Testis (tissue), 3 donors: Measurements from ENCODE around the gene PDE6B. TPM values are rescaled to one million over a fixed set of nuclear protein-coding genes. Genes with fewer than 3 reads are reported as not detected.

Experiments used
- DNase-seq: peaks from one replicate; pipeline ENCODE4 v3.0.0-alpha.2; 2019
- H3K27ac ChIP-seq, 2 donors: fragments of 200-600 bp; sonication (generic); one replicate each; pipeline ENCODE4 v1.5.1; 2019
- H3K27me3 ChIP-seq: fragments of 200-600 bp; sonication (generic); one replicate; pipeline ENCODE4 v1.5.1; 2019
- H3K36me3 ChIP-seq: fragments of 200-600 bp; sonication (generic); one replicate; pipeline ENCODE4 v1.5.1; 2017; ENCODE audit warnings: low read depth; ENCODE audit errors: missing control alignments
- H3K4me1 ChIP-seq: fragments of 200-600 bp; sonication (generic); one replicate; pipeline ENCODE4 v1.5.1; 2019
- H3K4me3 ChIP-seq, 2 donors: fragments of 200-600 bp; sonication (generic); one replicate each; pipeline ENCODE4 v1.5.1; 2017 to 2019
- H3K9me3 ChIP-seq: fragments of 200-600 bp; sonication (generic); one replicate; pipeline ENCODE4 v1.5.1; 2017
- CTCF ChIP-seq, 3 experiments: fragments of 450-650 bp in 2 of 3; fragments of 200-600 bp in 1 of 3; sonication (generic) in 1 of 3; IDR thresholded peaks; one replicate each; pipeline ENCODE4 v1.5.1; 2016 to 2019; ENCODE audit warnings: antibody characterized with exemption in 3 of 3, mild to moderate bottlenecking in 2 of 3, moderate library complexity in 1 of 3
- POLR2A ChIP-seq: fragments of 450-650 bp; IDR thresholded peaks from one replicate; pipeline ENCODE4 v1.6.1; 2017; ENCODE audit warnings: antibody characterized with exemption, mild to moderate bottlenecking, moderate library complexity
- WGBS, 2 donors: methylation state at CpG; one replicate each; pipeline ENCODE4 v1.1.5; 2018; 5-methylcytosine and 5-hydroxymethylcytosine counted together
- intact Hi-C: fragments of 100-400 bp; cut with DNase I; formaldehyde crosslinking; loops from one replicate; pipeline ENCODE4 v1.15.1; 2023; ENCODE audit warnings: low total_unique reads
- polyA plus RNA-seq: library from polyadenylated mRNA; stranded (reverse); fragments of 350-450 nt; fragmentation: Illumina TruSeq; extraction: RNeasy Lipid Tissue Mini Kit (QIAGEN cat#74804); gene quantifications from one replicate; pipeline ENCODE4 v1.2.3, GENCODE V29; 2014; ENCODE audit warnings: low read depth, low replicate concordance; ENCODE audit not compliant: insufficient read depth
- total RNA-seq, 2 donors: library from RNA; depleted of rRNA; stranded (reverse); fragments of >200 nt; gene quantifications; one replicate each; pipeline ENCODE4 v1.2.3, GENCODE V29; 2016

The PDE6B gene
- total and polyA plus RNA-seq, 3 donors from 2014 or later: 5.9 to 11.4 (median 5.9) TPM

- no peak for TF ChIP-seq POLR2A
- TF ChIP-seq CTCF (IDR thresholded peaks at IDR 0.05): no peak
- no peaks in the 10 kb centered on the region for H3K4me1 ChIP-seq
- DNase-seq: no peak
- H3K9me3 ChIP-seq: no peaks in the 10 kb centered on the region
- H3K27me3 ChIP-seq: no peaks in the 10 kb centered on the region
- intact Hi-C loops: no loop called here
- H3K4me3 ChIP-seq: no peak overlapping the region
- WGBS, 2 donors: 77 to 86% methylated on average over 18 to 22 of the region's 22 CpGs
- no peaks in the 10 kb centered on the region for H3K36me3 ChIP-seq
- H3K27ac ChIP-seq: no peak overlapping the region
These were observed 3.9 kb upstream of the PDE6B start for GRCh38 chr4:621296-622070.

- Histone ChIP-seq H3K4me1 (no peaks in the 10 kb centered on the region), H3K27me3 (no peaks in the 10 kb centered on the region), H3K4me3 (no peak overlapping the region), H3K36me3 (no peaks in the 10 kb centered on the region), H3K9me3 (no peaks in the 10 kb centered on the region), H3K27ac (no peak overlapping the region)
- TF ChIP-seq POLR2A (no peak), CTCF (IDR thresholded peaks at IDR 0.05) (no peak)
- intact Hi-C loops: no loop called here
- 81 to 84% methylated on average over 16 to 22 of the region's 22 CpGs for WGBS, 2 donors
- DNase-seq: no peak
These were observed 3.0 kb upstream of the PDE6B start for GRCh38 chr4:622071-622995.

GRCh38 chr4:622996-623913 lies 2.1 kb upstream of the PDE6B start:
- no peaks in the 10 kb centered on the region for H3K36me3 ChIP-seq
- no peak overlapping the region for H3K27ac ChIP-seq
- H3K4me1 ChIP-seq: no peaks in the 10 kb centered on the region
- intact Hi-C loops: no loop called here
- DNase-seq: no peak
- H3K27me3 ChIP-seq: no peaks in the 10 kb centered on the region
- TF ChIP-seq POLR2A (no peak), CTCF (IDR thresholded peaks at IDR 0.05) (no peak)
- H3K9me3 ChIP-seq: no peaks in the 10 kb centered on the region
- no peak overlapping the region for H3K4me3 ChIP-seq
- 74 to 76% methylated on average over 21 to 24 of the region's 24 CpGs for WGBS, 2 donors

- WGBS, 2 donors: 44 to 74% methylated on average over 8 to 29 of the region's 29 CpGs
These were observed 1.3 kb upstream of the PDE6B start for GRCh38 chr4:623914-624566.

More at GRCh38 chr4:623914-624566, 1.3 kb upstream of the PDE6B start:
- no peak overlapping the region for H3K4me3 ChIP-seq
- H3K36me3 ChIP-seq: no peaks in the 10 kb centered on the region
- TF ChIP-seq CTCF (IDR thresholded peaks at IDR 0.05): no peak
- TF ChIP-seq POLR2A: no peak
- DNase-seq: no peak
- no peaks in the 10 kb centered on the region for H3K4me1 ChIP-seq
- H3K9me3 ChIP-seq: no peaks in the 10 kb centered on the region
- no peak overlapping the region for H3K27ac ChIP-seq
- H3K27me3 ChIP-seq: no peaks in the 10 kb centered on the region
- intact Hi-C loops: no loop called here
